HG02885 (cell line): ENCODE results near the gene SEMA5B.

Experiments
- ATAC-seq: cut with Tn5 transposase; IDR thresholded peaks from one replicate; pipeline ENCODE4 v1.9.1; 2021; ENCODE audit warnings: mild to moderate bottlenecking; ENCODE audit not compliant: unreplicated experiment, poor library complexity

Gene SEMA5B

GRCh38 chr3:122930063-122930997 lies 97.2 kb downstream of the SEMA5B start:
- ATAC-seq, result no peak

- ATAC-seq, result no peak
Observed at GRCh38 chr3:122929188-122930062, 98.1 kb downstream of the SEMA5B start.

- no peak for ATAC-seq
Observed at GRCh38 chr3:122928396-122929187, 99.0 kb downstream of the SEMA5B start.

- no peak for ATAC-seq
Observed at GRCh38 chr3:122927726-122928125, 99.8 kb downstream of the SEMA5B start.

GRCh38 chr3:122926811-122927210 lies 100.8 kb downstream of the SEMA5B start:
- no peak for ATAC-seq

- ATAC-seq, result no peak
Observed at GRCh38 chr3:122926322-122926721, 101.2 kb downstream of the SEMA5B start.

GRCh38 chr3:122925756-122926155 lies 101.8 kb downstream of the SEMA5B start:
- ATAC-seq, result no peak

- ATAC-seq, result no peak
Observed at GRCh38 chr3:122924056-122924455, 103.5 kb downstream of the SEMA5B start.

- no peak for ATAC-seq
Observed at GRCh38 chr3:122923611-122924010, 104.0 kb downstream of the SEMA5B start.

- ATAC-seq, result peak; percentile 66
Observed at GRCh38 chr3:122921791-122922651, 105.5 kb downstream of the SEMA5B start.

GRCh38 chr3:122920986-122921385 lies 106.6 kb downstream of the SEMA5B start:
- ATAC-seq, result no peak

- no peak for ATAC-seq
Observed at GRCh38 chr3:122919291-122919610, 108.3 kb downstream of the SEMA5B start.

- no peak for ATAC-seq
Observed at GRCh38 chr3:122918576-122919290, 108.8 kb downstream of the SEMA5B start.

- no peak for ATAC-seq
Observed at GRCh38 chr3:122917412-122917811, 110.2 kb downstream of the SEMA5B start.

GRCh38 chr3:122916580-122916979 lies 111.0 kb downstream of the SEMA5B start:
- ATAC-seq, result peak; percentile 51

GRCh38 chr3:122916084-122916483 lies 111.5 kb downstream of the SEMA5B start:
- no peak for ATAC-seq

- ATAC-seq, result no peak
Observed at GRCh38 chr3:122915300-122916055, 112.1 kb downstream of the SEMA5B start.

- no peak for ATAC-seq
Observed at GRCh38 chr3:122913539-122914100, 113.9 kb downstream of the SEMA5B start.
